ENCODE results near the gene ABI3.
"Not testable (repeated sequence)": the region's sequence is repeated elsewhere in the genome, so short reads cannot be mapped to it uniquely, and the experiment has no call there.

The ABI3 gene

DNA sequence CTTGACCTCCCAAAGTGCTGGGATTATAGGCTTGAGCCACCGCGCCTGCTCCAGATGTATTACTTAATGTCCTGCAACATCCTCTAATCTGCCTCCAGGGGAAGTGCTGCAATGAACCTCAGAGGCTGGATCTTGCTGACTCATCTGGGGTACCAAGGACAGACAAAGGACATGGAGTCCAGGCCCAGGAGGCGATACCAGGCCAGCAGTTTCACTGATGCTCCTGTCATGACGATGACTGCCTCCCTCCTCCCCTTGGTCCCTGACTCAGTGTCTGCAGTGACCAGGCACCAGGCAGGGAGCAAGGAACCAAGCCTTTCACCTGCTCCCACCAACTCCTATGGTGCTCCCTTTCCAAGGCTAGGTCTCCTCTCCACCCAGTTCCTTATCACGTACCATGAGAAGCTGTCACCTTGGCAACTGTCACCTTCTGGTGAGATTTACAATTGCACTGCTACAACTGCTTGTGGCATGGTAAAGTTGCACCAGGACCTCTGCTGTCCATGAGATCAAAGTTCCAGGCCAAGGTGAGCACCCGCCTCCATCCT is 41.7 kb downstream of the ABI3 start:
- DNase-seq (ENCODE audit: low spot score), result no peak

DNA sequence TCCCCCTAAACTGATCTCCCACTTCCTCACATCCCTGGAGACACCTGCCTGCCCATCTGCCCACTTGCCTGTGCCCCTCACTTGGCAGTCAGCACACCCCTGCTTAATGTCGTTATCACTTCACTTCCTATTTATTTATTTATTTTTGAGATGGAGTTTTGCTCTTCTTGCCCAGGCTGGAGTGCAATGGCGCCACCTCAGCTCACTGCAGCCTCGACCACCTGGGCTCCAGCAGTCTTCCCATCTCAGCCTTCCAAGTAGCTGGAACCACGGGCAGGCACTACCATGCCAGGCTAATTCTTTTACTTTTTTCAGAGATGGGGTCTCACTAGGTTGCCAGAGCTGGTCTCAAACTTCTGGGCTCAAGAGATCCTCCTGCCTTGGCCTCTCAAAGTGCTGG is 43.6 kb downstream of the ABI3 start:
- DNase-seq (ENCODE audit: low spot score), result no peak

DNA sequence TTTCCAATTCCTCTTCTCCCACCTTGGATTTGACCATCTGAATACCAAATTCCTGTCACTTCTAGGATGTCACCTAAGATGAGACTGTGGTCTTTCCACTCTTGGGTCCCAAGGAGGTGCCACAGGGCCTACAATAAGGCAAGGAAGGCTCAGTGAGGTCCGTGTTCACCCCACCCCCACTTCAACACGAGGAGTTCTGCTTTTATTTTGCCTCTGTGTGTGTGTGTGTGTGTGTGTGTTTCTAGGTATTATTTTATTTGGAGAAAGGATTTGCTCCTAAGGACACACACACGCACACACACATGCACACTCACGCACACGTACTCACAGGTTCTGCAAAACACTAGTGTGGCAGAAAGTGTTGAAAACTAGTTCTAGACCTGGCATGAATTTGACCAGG is 44.6 kb downstream of the ABI3 start:
- no peak for DNase-seq (ENCODE audit: low spot score)

DNA sequence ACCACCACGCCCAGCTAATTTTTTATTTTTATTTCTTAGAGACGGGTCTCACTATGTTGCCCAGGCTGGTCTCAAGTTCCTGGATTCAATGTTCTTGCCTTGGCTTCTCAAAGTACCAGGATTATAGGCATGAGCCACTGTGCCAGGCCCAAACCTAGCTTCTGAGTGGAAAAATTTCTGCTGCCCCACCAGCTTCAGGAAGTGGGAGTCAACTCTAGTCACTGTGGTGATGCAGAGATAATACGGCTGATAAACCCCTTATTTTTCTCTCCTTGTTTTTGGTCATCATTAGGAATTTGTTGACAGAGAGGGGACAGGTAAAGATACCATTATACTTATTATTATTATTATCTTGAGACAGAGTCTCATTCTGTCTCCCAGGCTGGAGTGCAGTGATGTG is 47.9 kb downstream of the ABI3 start:
- no peak for DNase-seq (ENCODE audit: low spot score)

DNA sequence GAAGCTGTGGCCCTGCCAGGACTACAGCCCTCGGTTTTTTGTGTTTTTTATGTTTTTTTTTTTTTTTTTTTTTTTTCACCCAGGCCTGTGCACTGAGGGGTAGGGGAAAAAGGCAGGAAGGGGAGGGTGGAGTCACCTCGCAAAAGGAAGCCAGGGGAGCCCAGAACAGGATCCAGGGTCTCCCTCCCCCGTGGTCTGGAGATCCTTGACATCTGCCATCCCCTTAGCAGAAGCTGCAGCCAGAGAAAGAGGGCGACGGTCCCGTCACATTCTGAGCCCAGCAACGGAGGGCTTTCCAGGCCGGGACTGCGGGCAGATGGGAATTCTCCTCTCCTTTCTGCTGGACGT is 49.1 kb downstream of the ABI3 start:
- no peak for DNase-seq (ENCODE audit: low spot score)

DNA sequence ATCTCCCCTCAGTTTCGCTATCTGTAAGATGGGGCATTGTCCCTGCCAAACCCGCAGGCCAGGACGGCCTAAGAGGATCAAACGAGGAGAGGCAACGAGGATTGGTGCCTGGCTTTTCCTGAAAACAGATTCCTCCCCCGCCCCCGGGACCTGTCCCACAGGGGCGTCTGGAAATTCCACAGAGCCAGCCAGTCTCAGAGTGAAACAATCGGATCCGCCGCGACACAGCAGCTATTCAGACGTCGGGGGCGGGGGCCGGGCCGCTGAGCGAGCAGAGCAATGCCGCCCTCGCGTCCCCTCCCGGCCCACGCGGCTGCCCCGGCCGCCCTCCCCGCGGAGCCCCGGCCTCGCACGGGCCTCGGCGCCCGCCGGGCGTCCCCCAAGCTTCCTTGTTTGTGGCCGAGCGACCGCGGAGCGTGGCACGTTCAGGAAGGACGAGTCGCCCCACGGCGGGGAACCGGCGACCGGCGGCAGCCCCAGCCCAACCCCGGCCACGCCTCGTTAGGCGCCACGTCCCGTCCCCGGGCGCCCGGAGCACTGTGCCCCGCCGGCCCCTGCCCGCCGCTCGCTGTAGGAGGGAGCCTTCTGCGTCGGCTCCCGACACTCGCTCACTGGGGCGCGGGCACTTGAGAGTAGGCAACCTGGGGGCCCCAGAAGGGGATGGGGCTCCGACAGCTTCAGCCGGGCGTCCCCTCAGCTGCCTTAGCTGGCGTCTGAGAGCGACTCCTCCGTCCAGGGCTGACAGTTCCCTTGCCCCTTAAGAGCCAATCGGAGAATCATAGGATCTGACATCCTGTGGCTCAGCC is 49.7 kb downstream of the ABI3 start:
- DNase-seq (ENCODE audit: low spot score), result peak; percentile 85

DNA sequence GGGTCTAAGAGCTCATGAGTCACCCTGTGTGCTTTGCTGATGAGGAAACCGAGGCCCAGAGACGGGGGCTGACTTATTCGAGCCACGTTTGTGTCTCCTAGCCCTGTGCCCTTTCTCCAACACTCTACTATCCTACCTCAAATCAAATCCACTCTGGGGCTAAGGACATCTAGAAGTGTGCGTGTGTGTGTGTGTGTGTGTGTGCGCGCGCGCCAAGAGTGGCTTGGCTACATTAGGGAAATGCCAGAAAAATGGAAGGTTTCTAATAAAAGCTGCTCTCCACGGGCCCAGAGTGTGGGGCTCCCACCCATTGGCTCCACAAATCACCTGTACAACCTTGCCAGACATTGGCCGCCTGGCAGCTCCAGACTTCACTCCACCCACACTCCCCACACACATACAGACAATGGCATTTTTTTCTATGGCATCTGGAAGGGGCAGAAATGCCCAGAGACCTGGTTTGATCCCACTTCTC is 50.3 kb downstream of the ABI3 start:
- no peak for DNase-seq (ENCODE audit: low spot score)

DNA sequence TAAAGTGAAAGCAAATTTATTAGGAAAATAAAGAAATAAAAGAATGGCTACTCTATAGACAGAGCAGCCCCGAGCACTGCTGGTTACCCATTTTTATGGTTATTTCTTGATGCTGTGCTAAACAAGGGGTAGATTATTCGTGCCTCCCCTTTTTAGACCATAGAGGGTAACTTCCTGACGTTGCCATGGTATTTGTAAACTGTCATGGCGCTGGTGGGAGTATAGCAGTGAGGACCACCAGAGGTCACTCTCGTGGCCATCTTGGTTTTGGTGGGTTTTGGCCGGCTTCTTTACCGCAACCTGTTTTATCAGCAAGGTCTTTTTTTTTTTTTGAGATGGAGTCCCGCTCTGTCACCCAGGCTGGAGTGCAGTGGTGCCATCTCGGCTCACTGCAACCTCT is 51.0 kb downstream of the ABI3 start:
- not testable (repeated sequence) for DNase-seq (ENCODE audit: low spot score)

DNA sequence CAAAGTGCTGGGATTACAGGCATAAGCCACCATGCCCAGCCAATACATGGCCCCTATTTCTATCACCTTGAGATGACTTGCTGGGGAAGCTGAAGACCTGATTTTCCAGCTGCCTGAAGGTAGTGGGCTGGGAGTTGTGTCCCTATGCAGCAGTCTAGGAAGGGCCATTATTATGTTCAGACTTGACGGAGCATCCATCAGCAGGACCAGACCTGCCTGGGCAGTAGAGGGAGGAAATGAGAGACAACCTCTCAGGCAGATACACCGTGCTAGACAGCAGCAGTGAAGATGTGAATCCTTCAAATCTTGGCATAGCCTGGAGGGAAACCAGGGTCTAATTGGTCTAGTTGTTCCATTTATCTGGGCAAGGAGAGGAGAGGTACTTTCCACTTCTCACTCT is 55.7 kb downstream of the ABI3 start:
- DNase-seq (ENCODE audit: low spot score), result no peak

DNA sequence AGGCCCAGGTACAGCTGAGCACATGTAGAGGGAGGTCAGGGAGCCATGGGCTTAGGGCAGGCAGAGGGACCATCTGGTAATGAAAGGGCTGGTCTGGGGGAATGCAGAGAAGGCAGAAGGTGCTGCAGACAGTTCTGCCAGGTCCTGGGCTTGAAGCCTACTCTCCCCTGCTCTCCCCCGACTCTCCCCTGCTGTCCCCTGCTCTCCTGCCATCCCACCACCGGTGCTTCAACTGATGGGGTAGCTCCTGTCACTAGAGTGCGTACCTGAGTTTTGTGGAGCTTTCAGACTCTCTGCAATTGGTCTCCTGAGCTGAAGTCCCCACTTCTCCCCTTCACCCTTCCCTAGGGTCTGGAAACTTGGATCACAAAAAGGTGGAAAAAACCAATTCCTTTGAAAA is 57.4 kb downstream of the ABI3 start:
- DNase-seq (ENCODE audit: low spot score), result no peak

DNA sequence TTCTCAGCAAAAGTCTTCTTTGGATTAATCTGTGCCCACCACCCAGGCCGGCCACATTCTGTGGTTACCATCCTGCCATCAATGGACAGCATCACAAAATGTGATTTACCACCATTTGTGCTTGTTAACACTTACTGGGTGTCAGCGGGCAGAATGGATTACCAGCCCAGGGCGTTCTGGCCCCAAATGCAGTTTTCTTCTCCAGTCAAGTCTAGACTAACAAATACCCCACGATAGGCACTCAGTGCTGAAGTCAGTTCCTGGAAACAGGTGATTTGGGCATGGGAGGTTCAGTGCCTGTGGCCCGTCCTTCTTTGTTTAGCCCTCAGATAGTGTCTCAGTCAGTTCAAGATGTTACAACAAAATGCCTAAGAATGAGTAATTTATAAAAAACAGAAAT is 58.8 kb downstream of the ABI3 start:
- DNase-seq (ENCODE audit: low spot score), result no peak

Data from hepatic stellate cell (primary cell).